HL-60 (cell line): ENCODE results near the gene MKS1.

Experiments
- GABPA ChIP-seq: IDR thresholded peaks from 2 replicates; pipeline ENCODE4 v1.6.1; 2012; ENCODE audit warnings: low read depth
- POLR2AphosphoS5 ChIP-seq: IDR thresholded peaks from 2 replicates; pipeline ENCODE4 v1.6.1; 2012; ENCODE audit warnings: low read depth
- TF ChIP-seq, protein P1 (sequence below): IDR thresholded peaks from one replicate; pipeline ENCODE4 v1.5.1; 2011; ENCODE audit warnings: low read length, control low read depth, inconsistent platforms; ENCODE audit not compliant: insufficient read depth
- TF ChIP-seq, protein P2 (sequence below): IDR thresholded peaks from 2 replicates; pipeline ENCODE4 v1.6.1; 2012; ENCODE audit warnings: low read depth; ENCODE audit not compliant: insufficient replicate concordance

- TF ChIP-seq GABPA = no peak
- TF ChIP-seq, protein P1, sequence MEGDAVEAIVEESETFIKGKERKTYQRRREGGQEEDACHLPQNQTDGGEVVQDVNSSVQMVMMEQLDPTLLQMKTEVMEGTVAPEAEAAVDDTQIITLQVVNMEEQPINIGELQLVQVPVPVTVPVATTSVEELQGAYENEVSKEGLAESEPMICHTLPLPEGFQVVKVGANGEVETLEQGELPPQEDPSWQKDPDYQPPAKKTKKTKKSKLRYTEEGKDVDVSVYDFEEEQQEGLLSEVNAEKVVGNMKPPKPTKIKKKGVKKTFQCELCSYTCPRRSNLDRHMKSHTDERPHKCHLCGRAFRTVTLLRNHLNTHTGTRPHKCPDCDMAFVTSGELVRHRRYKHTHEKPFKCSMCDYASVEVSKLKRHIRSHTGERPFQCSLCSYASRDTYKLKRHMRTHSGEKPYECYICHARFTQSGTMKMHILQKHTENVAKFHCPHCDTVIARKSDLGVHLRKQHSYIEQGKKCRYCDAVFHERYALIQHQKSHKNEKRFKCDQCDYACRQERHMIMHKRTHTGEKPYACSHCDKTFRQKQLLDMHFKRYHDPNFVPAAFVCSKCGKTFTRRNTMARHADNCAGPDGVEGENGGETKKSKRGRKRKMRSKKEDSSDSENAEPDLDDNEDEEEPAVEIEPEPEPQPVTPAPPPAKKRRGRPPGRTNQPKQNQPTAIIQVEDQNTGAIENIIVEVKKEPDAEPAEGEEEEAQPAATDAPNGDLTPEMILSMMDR = no peak
- TF ChIP-seq, protein P2, sequence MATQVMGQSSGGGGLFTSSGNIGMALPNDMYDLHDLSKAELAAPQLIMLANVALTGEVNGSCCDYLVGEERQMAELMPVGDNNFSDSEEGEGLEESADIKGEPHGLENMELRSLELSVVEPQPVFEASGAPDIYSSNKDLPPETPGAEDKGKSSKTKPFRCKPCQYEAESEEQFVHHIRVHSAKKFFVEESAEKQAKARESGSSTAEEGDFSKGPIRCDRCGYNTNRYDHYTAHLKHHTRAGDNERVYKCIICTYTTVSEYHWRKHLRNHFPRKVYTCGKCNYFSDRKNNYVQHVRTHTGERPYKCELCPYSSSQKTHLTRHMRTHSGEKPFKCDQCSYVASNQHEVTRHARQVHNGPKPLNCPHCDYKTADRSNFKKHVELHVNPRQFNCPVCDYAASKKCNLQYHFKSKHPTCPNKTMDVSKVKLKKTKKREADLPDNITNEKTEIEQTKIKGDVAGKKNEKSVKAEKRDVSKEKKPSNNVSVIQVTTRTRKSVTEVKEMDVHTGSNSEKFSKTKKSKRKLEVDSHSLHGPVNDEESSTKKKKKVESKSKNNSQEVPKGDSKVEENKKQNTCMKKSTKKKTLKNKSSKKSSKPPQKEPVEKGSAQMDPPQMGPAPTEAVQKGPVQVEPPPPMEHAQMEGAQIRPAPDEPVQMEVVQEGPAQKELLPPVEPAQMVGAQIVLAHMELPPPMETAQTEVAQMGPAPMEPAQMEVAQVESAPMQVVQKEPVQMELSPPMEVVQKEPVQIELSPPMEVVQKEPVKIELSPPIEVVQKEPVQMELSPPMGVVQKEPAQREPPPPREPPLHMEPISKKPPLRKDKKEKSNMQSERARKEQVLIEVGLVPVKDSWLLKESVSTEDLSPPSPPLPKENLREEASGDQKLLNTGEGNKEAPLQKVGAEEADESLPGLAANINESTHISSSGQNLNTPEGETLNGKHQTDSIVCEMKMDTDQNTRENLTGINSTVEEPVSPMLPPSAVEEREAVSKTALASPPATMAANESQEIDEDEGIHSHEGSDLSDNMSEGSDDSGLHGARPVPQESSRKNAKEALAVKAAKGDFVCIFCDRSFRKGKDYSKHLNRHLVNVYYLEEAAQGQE = no peak
- TF ChIP-seq POLR2AphosphoS5 = no peak
Observed at GRCh38 chr17:58253082-58253481, 34.0 kb upstream of the MKS1 start.
